Measurements from ENCODE around the gene MAP2K3.

GRCh38 chr17:21297597-21297996, 13.1 kb downstream of the MAP2K3 start:
- TF ChIP-seq CTCF (IDR thresholded peaks at IDR 0.05) (no peak), POLR2A (IDR thresholded peaks at IDR 0.05) (no peak), EP300 (IDR thresholded peaks at IDR 0.05) (no peak)

Measured in ovary (tissue), 3 donors.